Psoas muscle (tissue), 8 donors: ENCODE results near the gene FXYD2. TPM values are rescaled to one million over a fixed set of nuclear protein-coding genes. Genes with fewer than 3 reads are reported as not detected.

Experiments used
- ATAC-seq, 4 donors: fragments of 200-7000 bp; cut with Tn5 transposase; one replicate each; pipeline ENCODE4 v1.9.1; 2020; ENCODE audit warnings: moderate library complexity in 3 of 4, mild to moderate bottlenecking in 2 of 4
- DNase-seq, 2 donors: peaks; one replicate each; pipeline ENCODE4 v3.0.0-alpha.2; 2020
- H3K27ac ChIP-seq: fragments of 200-600 bp; one replicate; pipeline ENCODE4 v1.8.0; 2022
- H3K27me3 ChIP-seq, 3 donors: fragments of 200-600 bp in 1 of 3; one replicate each; pipeline versions ENCODE4 v1.6.1 to v1.8.0; 2013 to 2022; ENCODE audit warnings: low read length in 2 of 3, mild to moderate bottlenecking in 2 of 3, moderate library complexity in 1 of 3; ENCODE audit not compliant: insufficient read depth in 3 of 3
- H3K36me3 ChIP-seq, 2 donors: fragments of 200-600 bp in 1 of 2; one replicate each; pipeline versions ENCODE4 v1.6.1 to v1.8.0; 2013 to 2022; ENCODE audit warnings: low read depth in 1 of 2, mild to moderate bottlenecking in 1 of 2, moderate library complexity in 1 of 2; ENCODE audit not compliant: insufficient read depth in 1 of 2
- H3K4me1 ChIP-seq: fragments of 200-600 bp; one replicate; pipeline ENCODE4 v1.8.0; 2022
- H3K4me3 ChIP-seq: fragments of 200-600 bp; one replicate; pipeline ENCODE4 v1.8.0; 2022; ENCODE audit warnings: mild to moderate bottlenecking
- H3K9me3 ChIP-seq: fragments of 200-600 bp; one replicate; pipeline ENCODE4 v1.8.0; 2022
- WGBS, 3 donors: extraction: QIAGEN DNeasy Blood & Tissue Kit; methylation state at CpG; one replicate each; pipeline versions ENCODE4 v1.1.6 to v1.1.7; 2013; 5-methylcytosine and 5-hydroxymethylcytosine counted together
- intact Hi-C, 2 donors: fragments of 100-400 bp; cut with DNase I; formaldehyde crosslinking; loops; one replicate each; pipeline versions ENCODE4 v1.11.0 to v1.14.2; 2022
- polyA plus RNA-seq, 3 donors: library from polyadenylated mRNA; stranded (reverse); fragments of 200-250 nt; gene quantifications; one replicate each; pipeline ENCODE4 v1.2.3, GENCODE V29; 2013
- total RNA-seq, 4 donors: library from RNA; stranded (reverse); fragmentation: NEBNext Ultra II Directional in 2 of 4; extraction: Animal tissue kit (Norgen Biotek cat#: 25700) in 2 of 4; gene quantifications; one replicate each; pipeline versions ENCODE4 v1.2.1 to v1.2.4, GENCODE V29; 2021 to 2023
- TF ChIP-seq, protein P1 (sequence below): fragments of 200-600 bp; IDR thresholded peaks from one replicate; pipeline ENCODE4 v1.8.0; 2022; ENCODE audit warnings: antibody characterized with exemption
- donor health status: healthy with polysubstance abuse.
- donor health status: DM: no; HTN: no; CAD: no; lungs with moderate emphysema.
- donor health status: Bipolar disorder and iron deficiency.
- donor health status: healthy.
- donor health status: DM: yes; HTN: yes; CAD: no.
- donor health status: DM: no; HTN: no; CAD: no.
- donor health status: DM: no; HTN: no; CAD: no.
- donor health status: DM: yes; HTN: yes; CAD: no.

The FXYD2 gene
- total and polyA plus RNA-seq, 7 donors, result 0.17 to 0.69 (median 0.42) TPM; not detected in 2

DNA sequence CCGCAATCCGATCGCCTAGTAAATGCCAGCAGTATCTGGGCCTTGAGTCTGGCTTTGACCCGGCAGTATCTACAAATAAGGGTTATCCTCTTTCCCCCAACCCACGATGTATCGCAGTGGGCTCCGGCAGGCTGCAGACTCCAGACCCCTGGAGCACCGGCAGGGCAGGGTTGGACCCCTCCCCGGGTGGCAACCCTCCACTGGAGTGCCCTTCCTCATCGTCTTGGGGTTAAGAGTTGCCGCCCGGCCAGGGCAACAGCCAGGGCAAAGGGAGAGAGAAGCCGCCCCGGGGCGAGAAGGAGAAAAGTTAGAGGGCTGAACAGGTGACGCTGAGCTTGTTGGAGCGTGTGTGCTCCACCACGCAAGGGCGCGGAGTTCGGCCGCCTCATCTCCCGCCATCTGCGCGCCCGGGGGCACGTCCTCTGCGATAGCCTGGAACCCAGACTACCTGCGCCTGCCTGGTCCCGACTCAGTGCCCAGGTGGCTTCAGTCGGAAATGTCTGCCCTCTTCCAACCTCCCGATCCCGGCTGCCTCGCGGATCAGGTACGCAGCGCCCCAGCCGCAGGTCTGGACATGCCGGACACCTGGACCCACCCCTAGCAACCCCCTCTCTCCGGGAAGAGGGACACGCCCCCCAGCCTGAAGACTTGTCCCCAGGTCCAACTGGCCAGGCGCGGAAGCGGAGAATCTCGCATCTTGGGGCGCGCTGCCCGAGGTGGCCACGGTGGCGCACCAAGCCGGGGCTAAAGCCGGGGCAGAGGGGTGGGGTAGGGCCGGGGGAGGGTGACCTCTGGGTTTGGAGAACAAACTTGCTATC lies 28.7 kb downstream of the FXYD2 start:
- intact Hi-C loops, result no loop called here
- Histone ChIP-seq H3K27ac (no peak overlapping the region), H3K36me3 (no peaks in the 10 kb centered on the region), H3K9me3 (no peaks in the 10 kb centered on the region), H3K27me3 (peaks cover 0 to 74% (median 20%) of the 10 kb centered on the region in 3 donors), H3K4me3 (peak overlapping the region; percentile 50), H3K4me1 (peaks cover 6% of the 10 kb centered on the region)
- 6 to 10% (median 9%) methylated on average over 48 to 53 of the region's 53 CpGs for WGBS, 3 donors
- DNase-seq (no peak), ATAC-seq (peak in 1 of 4 donors; percentile 19)
- TF ChIP-seq, protein P1, sequence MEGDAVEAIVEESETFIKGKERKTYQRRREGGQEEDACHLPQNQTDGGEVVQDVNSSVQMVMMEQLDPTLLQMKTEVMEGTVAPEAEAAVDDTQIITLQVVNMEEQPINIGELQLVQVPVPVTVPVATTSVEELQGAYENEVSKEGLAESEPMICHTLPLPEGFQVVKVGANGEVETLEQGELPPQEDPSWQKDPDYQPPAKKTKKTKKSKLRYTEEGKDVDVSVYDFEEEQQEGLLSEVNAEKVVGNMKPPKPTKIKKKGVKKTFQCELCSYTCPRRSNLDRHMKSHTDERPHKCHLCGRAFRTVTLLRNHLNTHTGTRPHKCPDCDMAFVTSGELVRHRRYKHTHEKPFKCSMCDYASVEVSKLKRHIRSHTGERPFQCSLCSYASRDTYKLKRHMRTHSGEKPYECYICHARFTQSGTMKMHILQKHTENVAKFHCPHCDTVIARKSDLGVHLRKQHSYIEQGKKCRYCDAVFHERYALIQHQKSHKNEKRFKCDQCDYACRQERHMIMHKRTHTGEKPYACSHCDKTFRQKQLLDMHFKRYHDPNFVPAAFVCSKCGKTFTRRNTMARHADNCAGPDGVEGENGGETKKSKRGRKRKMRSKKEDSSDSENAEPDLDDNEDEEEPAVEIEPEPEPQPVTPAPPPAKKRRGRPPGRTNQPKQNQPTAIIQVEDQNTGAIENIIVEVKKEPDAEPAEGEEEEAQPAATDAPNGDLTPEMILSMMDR, result no peak

DNA sequence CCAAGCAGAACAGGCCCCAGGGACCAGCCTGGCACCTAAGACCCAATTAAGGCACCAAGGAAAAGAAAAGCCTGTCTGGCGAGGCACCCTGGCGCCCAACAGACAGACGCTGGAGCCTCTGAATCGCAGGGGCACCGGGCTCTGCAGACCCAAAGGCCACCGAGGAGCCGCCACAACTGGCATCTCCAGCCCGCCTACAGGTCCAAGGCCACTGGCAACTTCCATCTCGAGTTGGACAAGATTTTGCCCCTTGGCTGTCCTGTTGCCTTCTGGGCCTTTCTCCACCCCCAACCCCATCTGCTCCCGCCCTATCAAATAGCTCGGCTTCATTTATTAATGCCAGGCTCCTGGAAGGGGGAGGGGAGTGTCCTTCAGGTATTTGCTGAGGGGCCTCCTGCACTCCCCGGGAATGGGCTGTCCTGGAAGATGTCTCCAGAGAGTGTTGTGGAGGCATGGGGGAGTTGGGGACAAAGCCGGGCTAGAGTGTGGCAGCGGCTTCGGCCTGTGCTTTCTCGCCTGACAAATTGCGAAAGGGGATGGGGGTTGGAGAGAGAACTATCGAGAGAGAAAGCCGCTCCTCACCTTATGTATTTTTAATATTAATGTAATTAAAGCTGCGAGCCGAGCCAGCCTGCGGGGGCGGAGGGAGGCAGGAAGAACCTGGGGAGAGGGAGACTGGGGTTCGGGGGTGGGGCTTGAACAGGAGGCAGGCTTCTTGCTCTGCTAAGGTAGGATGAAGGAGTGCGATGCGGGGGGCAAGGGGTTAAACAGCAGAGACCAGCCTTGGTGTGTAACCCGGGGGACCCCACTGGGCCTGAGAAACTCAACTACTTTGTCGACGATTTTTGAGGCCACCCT lies 29.5 kb downstream of the FXYD2 start:
- ATAC-seq (no peak), DNase-seq (no peak)
- Histone ChIP-seq H3K4me3 (no peak overlapping the region), H3K9me3 (no peaks in the 10 kb centered on the region), H3K36me3 (no peaks in the 10 kb centered on the region), H3K27me3 (peaks cover 0 to 81% (median 20%) of the 10 kb centered on the region in 3 donors), H3K27ac (no peak overlapping the region), H3K4me1 (peaks cover 6% of the 10 kb centered on the region)
- TF ChIP-seq, protein P1, result no peak
- intact Hi-C loops, result no loop called here
- 63 to 68% (median 67%) methylated on average over 29 of the region's 29 CpGs for WGBS, 3 donors

DNA sequence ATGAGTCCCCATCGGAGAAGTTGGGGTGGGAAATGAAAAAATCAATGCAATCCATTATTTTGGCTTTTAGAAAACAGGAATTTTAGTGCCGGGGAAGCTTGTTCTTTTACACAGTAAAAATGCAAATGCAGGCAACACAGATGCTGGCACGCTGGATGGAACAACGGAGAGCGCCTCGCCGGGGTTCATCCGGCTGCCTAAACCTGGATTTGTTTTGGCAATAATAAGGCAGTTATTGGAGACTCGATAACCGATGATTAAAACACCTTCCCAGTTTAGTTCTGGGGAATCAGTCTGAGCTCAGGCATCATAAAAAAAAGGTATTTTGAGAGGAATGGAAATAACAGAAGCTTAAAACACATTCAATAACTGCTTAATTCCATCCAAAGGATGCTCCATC lies 30.4 kb downstream of the FXYD2 start:
- TF ChIP-seq, protein P1, result no peak
- H3K4me1 ChIP-seq, result peaks cover 6% of the 10 kb centered on the region
- DNase-seq (no peak), ATAC-seq (no peak)
- intact Hi-C loops, result no loop called here
- no peak overlapping the region for H3K4me3 ChIP-seq
- H3K9me3 ChIP-seq, result no peaks in the 10 kb centered on the region
- no peak overlapping the region for H3K27ac ChIP-seq
- WGBS, 3 donors, result 84 to 90% (median 87%) methylated on average over 10 of the region's 10 CpGs
- H3K27me3 ChIP-seq, result peaks cover 0 to 81% (median 20%) of the 10 kb centered on the region in 3 donors
- no peaks in the 10 kb centered on the region for H3K36me3 ChIP-seq

DNA sequence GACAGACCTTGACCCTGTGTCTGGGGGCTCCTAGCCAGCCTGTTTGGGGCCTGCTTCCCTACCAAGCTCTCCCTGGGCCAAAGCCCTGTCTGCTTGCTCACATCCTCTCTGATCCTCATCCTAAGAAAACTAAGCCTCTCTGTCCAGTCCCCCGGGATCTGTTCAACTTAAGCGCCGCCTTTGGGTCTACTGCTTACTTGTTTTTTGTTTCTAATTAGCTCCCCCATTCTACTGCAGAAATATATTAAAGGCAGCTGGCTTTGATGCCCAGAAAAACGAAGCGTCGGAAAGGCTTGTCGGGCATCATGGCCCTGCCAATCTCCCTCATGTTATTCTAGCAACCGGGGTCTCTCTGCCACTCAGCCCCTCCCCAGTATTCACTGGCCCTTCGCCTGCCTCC lies 31.0 kb downstream of the FXYD2 start:
- Histone ChIP-seq H3K27ac (no peak overlapping the region), H3K4me3 (no peak overlapping the region), H3K4me1 (peaks cover 6% of the 10 kb centered on the region), H3K9me3 (no peaks in the 10 kb centered on the region), H3K27me3 (peaks cover 0 to 79% (median 20%) of the 10 kb centered on the region in 3 donors), H3K36me3 (no peaks in the 10 kb centered on the region)
- TF ChIP-seq, protein P1, result no peak
- intact Hi-C loops, result no loop called here
- no peak for ATAC-seq
- no peak for DNase-seq
- WGBS, 3 donors, result 88 to 90% (median 89%) methylated on average over 9 of the region's 9 CpGs
